Vagina (tissue), 2 donors: ENCODE data around the gene SDHAF1. TPM values are rescaled to one million over a fixed set of nuclear protein-coding genes. Genes with fewer than 3 reads are reported as not detected.
"Not testable (repeated sequence)": the region's sequence is repeated elsewhere in the genome, so short reads cannot be mapped to it uniquely, and the experiment has no call there.

ENCODE experiments used
- DNase-seq, 2 donors: peaks; one replicate each; pipeline ENCODE4 v3.0.0-alpha.2; 2017; ENCODE audit errors: extremely low spot score in 2 of 2
- H3K27ac ChIP-seq: fragments of 200-600 bp; sonication (generic); one replicate; pipeline ENCODE4 v1.5.1; 2019
- H3K27me3 ChIP-seq: fragments of 200-600 bp; sonication (generic); one replicate; pipeline ENCODE4 v1.5.1; 2019
- H3K36me3 ChIP-seq, 2 donors: fragments of 200-600 bp; sonication (generic); one replicate each; pipeline ENCODE4 v1.5.1; 2017 to 2019
- H3K4me1 ChIP-seq: fragments of 200-600 bp; sonication (generic); one replicate; pipeline ENCODE4 v1.5.1; 2019
- H3K4me3 ChIP-seq, 2 donors: fragments of 200-600 bp; sonication (generic); 1 replicate in 1 of 2; 2 replicates in 1 of 2; pipeline ENCODE4 v1.5.1; 2016 to 2019
- H3K9me3 ChIP-seq: fragments of 200-600 bp; sonication (generic); one replicate; pipeline ENCODE4 v1.5.1; 2019
- POLR2A ChIP-seq, 2 donors: fragments of 450-650 bp; IDR thresholded peaks; one replicate each; pipeline ENCODE4 v1.6.1; 2017; ENCODE audit warnings: antibody characterized with exemption in 2 of 2, mild to moderate bottlenecking in 2 of 2, moderate library complexity in 2 of 2
- POLR2AphosphoS5 ChIP-seq, 2 donors: sonication (generic); formaldehyde crosslinking; IDR thresholded peaks; one replicate each; pipeline ENCODE4 v1.9.0; 2017; ENCODE audit warnings: antibody characterized with exemption in 2 of 2, mild to moderate bottlenecking in 2 of 2, low read depth in 1 of 2; ENCODE audit not compliant: insufficient read depth in 1 of 2
- intact Hi-C: fragments of 100-400 bp; cut with DNase I; formaldehyde crosslinking; loops from one replicate; pipeline ENCODE4 v1.15.1; 2023
- total RNA-seq: library from RNA; depleted of rRNA; stranded (reverse); fragments of >200 nt; gene quantifications from one replicate; pipeline ENCODE4 v1.2.3, GENCODE V29; 2016
- TF ChIP-seq, protein P1 (sequence below), 3 experiments: fragments of 450-650 bp in 2 of 3; fragments of 200-600 bp in 1 of 3; sonication (generic) in 1 of 3; IDR thresholded peaks; one replicate each; pipeline ENCODE4 v1.5.1; 2017 to 2019; ENCODE audit warnings: antibody characterized with exemption in 3 of 3, mild to moderate bottlenecking in 2 of 3, moderate library complexity in 2 of 3

Gene SDHAF1, protein sequence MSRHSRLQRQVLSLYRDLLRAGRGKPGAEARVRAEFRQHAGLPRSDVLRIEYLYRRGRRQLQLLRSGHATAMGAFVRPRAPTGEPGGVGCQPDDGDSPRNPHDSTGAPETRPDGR
- total RNA-seq, result 46.9 TPM

DNA sequence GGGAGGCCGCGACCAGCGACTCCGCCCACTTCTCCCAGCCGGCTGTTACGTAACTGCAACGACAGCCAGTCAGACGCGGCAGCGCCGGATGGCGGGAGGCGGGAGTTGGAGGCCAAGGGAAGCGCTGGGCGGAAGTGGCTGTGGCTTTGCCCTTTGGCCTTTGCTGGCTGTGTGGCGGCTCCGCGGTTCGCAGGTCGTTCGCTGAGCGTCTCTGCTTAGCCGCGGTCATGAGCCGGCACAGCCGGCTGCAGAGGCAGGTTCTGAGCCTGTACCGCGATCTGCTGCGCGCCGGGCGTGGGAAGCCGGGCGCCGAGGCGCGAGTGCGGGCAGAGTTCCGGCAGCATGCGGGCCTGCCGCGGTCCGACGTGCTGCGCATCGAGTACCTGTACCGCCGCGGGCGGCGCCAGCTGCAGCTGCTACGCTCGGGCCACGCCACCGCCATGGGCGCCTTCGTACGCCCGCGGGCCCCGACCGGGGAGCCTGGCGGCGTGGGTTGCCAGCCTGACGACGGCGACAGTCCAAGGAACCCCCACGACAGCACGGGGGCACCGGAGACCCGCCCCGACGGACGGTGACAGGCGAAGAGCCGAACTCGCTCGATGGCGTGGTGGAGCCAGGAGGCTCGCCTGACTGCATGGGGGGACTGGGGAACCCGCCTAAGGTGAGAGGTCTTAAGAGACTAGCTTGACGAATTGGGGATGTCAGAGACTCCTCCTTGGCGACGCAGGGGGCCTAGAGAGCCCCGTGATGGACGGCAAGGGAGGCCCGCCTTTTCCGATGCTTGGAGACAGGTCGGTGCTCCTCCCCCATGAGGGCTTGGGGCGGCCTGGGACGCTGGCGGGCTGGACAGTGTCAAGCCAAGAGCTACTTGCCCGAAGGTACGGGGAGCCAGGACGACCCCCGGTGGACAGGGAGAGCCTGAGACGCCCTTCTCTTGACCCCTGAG is at the start of gene SDHAF1:
SDHAF1 (plus strand) TSS at position 141 of the 946 bp plus-strand sequence; CDS start at position 228, 87 bp downstream.
- H3K36me3 ChIP-seq, result peaks cover 0 to 6% of the 10 kb centered on the region in 2 donors
- H3K27ac ChIP-seq, result peak within 1 kb of the TSS; percentile 83
- no peaks in the 10 kb centered on the region for H3K9me3 ChIP-seq
- no peaks in the 10 kb centered on the region for H3K27me3 ChIP-seq
- peaks cover 51% of the 10 kb centered on the region for H3K4me1 ChIP-seq
- TF ChIP-seq POLR2A (IDR thresholded peaks at IDR 0.05) (peak in 1 of 2 donors; percentile 55), POLR2AphosphoS5 (IDR thresholded peaks at IDR 0.05; ENCODE audit: insufficient read depth in 1 of 2, low read depth in 1 of 2) (peak; percentile 92 to 94)
- TF ChIP-seq, protein P1, sequence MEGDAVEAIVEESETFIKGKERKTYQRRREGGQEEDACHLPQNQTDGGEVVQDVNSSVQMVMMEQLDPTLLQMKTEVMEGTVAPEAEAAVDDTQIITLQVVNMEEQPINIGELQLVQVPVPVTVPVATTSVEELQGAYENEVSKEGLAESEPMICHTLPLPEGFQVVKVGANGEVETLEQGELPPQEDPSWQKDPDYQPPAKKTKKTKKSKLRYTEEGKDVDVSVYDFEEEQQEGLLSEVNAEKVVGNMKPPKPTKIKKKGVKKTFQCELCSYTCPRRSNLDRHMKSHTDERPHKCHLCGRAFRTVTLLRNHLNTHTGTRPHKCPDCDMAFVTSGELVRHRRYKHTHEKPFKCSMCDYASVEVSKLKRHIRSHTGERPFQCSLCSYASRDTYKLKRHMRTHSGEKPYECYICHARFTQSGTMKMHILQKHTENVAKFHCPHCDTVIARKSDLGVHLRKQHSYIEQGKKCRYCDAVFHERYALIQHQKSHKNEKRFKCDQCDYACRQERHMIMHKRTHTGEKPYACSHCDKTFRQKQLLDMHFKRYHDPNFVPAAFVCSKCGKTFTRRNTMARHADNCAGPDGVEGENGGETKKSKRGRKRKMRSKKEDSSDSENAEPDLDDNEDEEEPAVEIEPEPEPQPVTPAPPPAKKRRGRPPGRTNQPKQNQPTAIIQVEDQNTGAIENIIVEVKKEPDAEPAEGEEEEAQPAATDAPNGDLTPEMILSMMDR (IDR thresholded peaks at IDR 0.05), result no peak
- intact Hi-C loops, result loop anchor here (5.0 kb wide), 1 partner anchor 57 kb away; the partner anchor contains the start of genes THAP8 and WDR62
- H3K4me3 ChIP-seq, result peak within 1 kb of the TSS; percentile 70 to 88
- DNase-seq, result peak in 1 of 2 donors; percentile 94

DNA sequence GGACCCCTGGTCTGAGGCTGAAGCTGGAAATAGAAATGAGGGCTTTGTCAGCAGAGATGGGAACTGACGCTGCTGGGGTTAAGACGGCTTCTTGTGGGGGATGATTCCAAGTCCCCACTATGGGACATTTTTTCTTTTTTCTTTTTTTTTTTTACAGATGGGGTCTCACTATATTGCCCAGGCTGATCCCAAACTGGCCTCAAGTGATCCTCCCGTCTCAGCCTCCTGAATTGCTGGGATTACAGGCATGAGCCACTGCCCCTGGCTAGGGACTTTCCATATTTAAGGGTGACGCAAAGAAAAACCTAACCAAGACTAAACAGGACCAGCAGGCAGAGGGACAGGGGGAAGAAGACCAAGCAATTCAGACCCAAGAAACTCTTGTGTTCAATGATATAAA is 48.8 kb upstream of the SDHAF1 start:
- TF ChIP-seq, protein P1 (IDR thresholded peaks at IDR 0.05), result no peak
- no peak for TF ChIP-seq POLR2A (IDR thresholded peaks at IDR 0.05)
- no peak for TF ChIP-seq POLR2AphosphoS5 (IDR thresholded peaks at IDR 0.05; ENCODE audit: insufficient read depth in 1 of 2, low read depth in 1 of 2)
- Histone ChIP-seq H3K9me3 (no peaks in the 10 kb centered on the region), H3K36me3 (no peaks in the 10 kb centered on the region), H3K4me1 (no peaks in the 10 kb centered on the region), H3K4me3 (no peak overlapping the region), H3K27ac (no peak overlapping the region), H3K27me3 (no peaks in the 10 kb centered on the region)
- DNase-seq, result no peak
- intact Hi-C loops, result no loop called here

DNA sequence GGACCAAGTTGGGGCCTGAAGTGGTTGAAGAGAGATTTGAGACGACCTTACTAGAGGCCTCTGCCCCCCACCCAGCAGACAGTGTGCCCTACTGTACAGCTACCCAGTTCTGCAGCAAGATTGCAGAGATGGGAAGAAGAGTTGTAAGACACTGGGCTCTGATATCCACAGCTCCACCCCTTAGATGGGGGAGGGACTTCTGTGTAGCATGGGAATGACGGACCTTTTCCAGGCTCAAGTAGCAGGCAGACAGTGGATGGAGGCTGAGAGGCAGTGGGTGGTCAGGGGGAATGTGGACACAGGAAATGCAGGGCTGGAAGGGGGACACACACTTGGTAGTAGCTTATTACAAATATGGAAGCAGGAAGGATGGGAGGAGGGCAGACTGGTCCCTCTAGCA is 45.9 kb upstream of the SDHAF1 start:
- intact Hi-C loops, result no loop called here
- Histone ChIP-seq H3K9me3 (no peaks in the 10 kb centered on the region), H3K27ac (no peak overlapping the region), H3K4me3 (no peak overlapping the region), H3K4me1 (no peaks in the 10 kb centered on the region), H3K36me3 (no peaks in the 10 kb centered on the region), H3K27me3 (no peaks in the 10 kb centered on the region)
- no peak for TF ChIP-seq POLR2AphosphoS5 (IDR thresholded peaks at IDR 0.05; ENCODE audit: insufficient read depth in 1 of 2, low read depth in 1 of 2)
- TF ChIP-seq, protein P1 (IDR thresholded peaks at IDR 0.05), result no peak
- TF ChIP-seq POLR2A (IDR thresholded peaks at IDR 0.05), result no peak
- DNase-seq, result no peak

DNA sequence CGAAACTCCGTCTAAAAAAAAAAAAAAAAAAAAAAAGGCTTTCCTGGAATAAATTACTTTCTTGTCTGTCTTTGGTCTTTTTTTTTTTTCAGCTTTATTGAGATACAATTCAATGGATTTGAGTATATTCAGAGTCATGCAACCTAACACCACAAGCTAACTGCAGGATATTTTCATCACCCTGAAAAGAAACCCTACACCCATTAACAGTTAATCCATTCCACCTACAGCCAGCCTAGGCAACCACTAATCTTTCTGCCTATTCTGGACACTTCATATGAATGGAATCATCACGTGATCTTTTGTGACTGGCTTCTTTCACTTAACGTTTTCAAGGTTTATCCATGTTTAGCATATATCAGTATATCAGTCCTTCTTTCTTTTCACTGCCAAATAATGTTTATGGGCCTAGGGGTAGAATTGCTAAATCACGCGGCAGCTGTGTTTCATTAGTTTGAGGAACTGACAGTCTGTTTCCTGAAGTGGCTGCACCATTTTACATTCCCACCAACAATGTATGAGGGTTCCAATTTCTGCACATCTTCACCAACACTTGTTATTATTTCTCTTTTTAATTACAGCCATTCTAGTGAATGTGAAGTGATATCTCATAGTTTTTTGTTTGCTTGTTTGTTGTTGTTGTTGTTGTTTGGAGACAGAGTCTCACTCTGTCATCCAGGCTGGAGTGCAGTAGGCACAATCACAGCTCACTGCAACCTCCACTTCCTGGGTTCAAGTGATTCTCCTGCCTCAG is 38.9 kb upstream of the SDHAF1 start:
- H3K36me3 ChIP-seq, result no peaks in the 10 kb centered on the region
- H3K27ac ChIP-seq, result no peak overlapping the region
- H3K4me1 ChIP-seq, result peaks cover 8% of the 10 kb centered on the region
- TF ChIP-seq, protein P1 (IDR thresholded peaks at IDR 0.05), result no peak
- TF ChIP-seq POLR2A (IDR thresholded peaks at IDR 0.05) (no peak), POLR2AphosphoS5 (IDR thresholded peaks at IDR 0.05; ENCODE audit: insufficient read depth in 1 of 2, low read depth in 1 of 2) (no peak)
- H3K4me3 ChIP-seq, result no peak overlapping the region
- H3K9me3 ChIP-seq, result no peaks in the 10 kb centered on the region
- DNase-seq, result no peak
- intact Hi-C loops, result no loop called here
- no peaks in the 10 kb centered on the region for H3K27me3 ChIP-seq

DNA sequence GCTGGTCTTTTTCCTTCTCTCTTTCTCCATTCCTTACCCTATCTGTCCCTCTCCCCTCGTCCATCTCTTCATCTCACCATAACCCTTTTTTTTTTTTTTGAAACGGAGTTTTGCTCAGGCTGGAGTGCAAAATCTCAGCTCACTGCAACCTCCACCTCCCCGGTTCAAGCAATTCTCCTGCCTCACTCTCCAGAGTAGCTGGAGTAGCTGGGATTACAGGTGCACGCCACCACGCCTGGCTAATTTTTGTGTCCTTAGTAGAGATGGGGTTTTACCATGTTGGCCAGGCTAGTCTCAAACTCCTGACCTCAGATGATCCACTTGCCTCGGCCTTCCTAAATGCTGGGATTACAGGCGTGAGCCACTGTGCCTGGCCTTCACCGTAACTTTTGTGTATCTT is 37.6 kb upstream of the SDHAF1 start:
- H3K4me1 ChIP-seq, intact Hi-C loops, H3K36me3 ChIP-seq, H3K27ac ChIP-seq, H3K27me3 ChIP-seq, H3K9me3 ChIP-seq, H3K4me3 ChIP-seq, DNase-seq: not testable (repeated sequence)
